C4-2B (cell line): ENCODE data around the gene ZP3.

Experiments used
- CTCF ChIP-seq: fragments of 450-650 bp; conservative IDR thresholded peaks from 2 replicates; pipeline ENCODE4 v1.5.1; 2017; ENCODE audit warnings: mild to moderate bottlenecking
- ZFX ChIP-seq: fragments of 450-650 bp; IDR thresholded peaks from 2 replicates; pipeline ENCODE4 v1.6.1; 2017

- TF ChIP-seq CTCF = no peak
- no peak for TF ChIP-seq ZFX
These were observed 2.9 kb downstream of the ZP3 start for GRCh38 chr7:76427635-76428034.
